KMS-11 (cell line): ENCODE data around the gene SERINC2.

Experiments used
- H2AFZ ChIP-seq: fragments of 200-600 bp; sonication (generic); 2 replicates; pipeline ENCODE4 v1.6.1; 2016; ENCODE audit warnings: antibody characterized with exemption, mixed run types, low read depth
- H3K27ac ChIP-seq: fragments of 200-600 bp; sonication (generic); 2 replicates; pipeline ENCODE4 v1.6.1; 2016; ENCODE audit warnings: mild to moderate bottlenecking, mixed run types
- H3K27me3 ChIP-seq: fragments of 200-600 bp; sonication (generic); 2 replicates; pipeline ENCODE4 v1.6.1; 2017; ENCODE audit warnings: mild to moderate bottlenecking, low read depth, mixed run types, moderate library complexity; ENCODE audit not compliant: insufficient read depth
- H3K36me3 ChIP-seq: fragments of 200-600 bp; sonication (generic); 2 replicates; pipeline ENCODE4 v1.6.1; 2017; ENCODE audit warnings: mild to moderate bottlenecking, mixed run types; ENCODE audit not compliant: insufficient read depth
- H3K4me1 ChIP-seq: fragments of 200-600 bp; sonication (generic); 2 replicates; pipeline ENCODE4 v1.6.1; 2016; ENCODE audit warnings: mild to moderate bottlenecking, low read depth, mixed run types; ENCODE audit not compliant: poor library complexity, severe bottlenecking
- H3K4me2 ChIP-seq: fragments of 200-600 bp; sonication (generic); 2 replicates; pipeline ENCODE4 v1.7.0; 2016; ENCODE audit warnings: mild to moderate bottlenecking, mixed run types
- H3K4me3 ChIP-seq: fragments of 200-600 bp; sonication (generic); IDR thresholded peaks from 2 replicates; pipeline ENCODE4 v1.6.1; 2017; ENCODE audit warnings: low read depth, low read length, mixed read lengths; ENCODE audit not compliant: insufficient read depth
- H3K79me2 ChIP-seq: fragments of 200-600 bp; sonication (generic); 2 replicates; pipeline ENCODE4 v1.6.1; 2016; ENCODE audit warnings: low read depth, mixed run types; ENCODE audit not compliant: insufficient read depth
- H3K9ac ChIP-seq: fragments of 200-600 bp; sonication (generic); 2 replicates; pipeline ENCODE4 v1.6.1; 2016; ENCODE audit warnings: mild to moderate bottlenecking, mixed run types
- H4K20me1 ChIP-seq: fragments of 200-600 bp; sonication (generic); 2 replicates; pipeline ENCODE4 v1.6.1; 2016; ENCODE audit warnings: mild to moderate bottlenecking, mixed run types; ENCODE audit not compliant: insufficient read depth
- CTCF ChIP-seq: fragments of 200-600 bp; sonication (generic); conservative IDR thresholded peaks from 2 replicates; pipeline ENCODE4 v1.6.1; 2017; ENCODE audit warnings: low read depth, mild to moderate bottlenecking, antibody characterized with exemption, low read length, moderate library complexity, mixed read lengths

SERINC2 gene

GRCh38 chr1:31376375-31377134, 36.5 kb upstream of the SERINC2 start:
- H3K4me3 ChIP-seq: no peak overlapping the region
- no peaks in the 10 kb centered on the region for H3K79me2 ChIP-seq
- no peaks in the 10 kb centered on the region for H3K27me3 ChIP-seq
- no peaks in the 10 kb centered on the region for H3K36me3 ChIP-seq
- no peak overlapping the region for H2AFZ ChIP-seq
- no peak overlapping the region for H3K4me2 ChIP-seq
- no peak overlapping the region for H3K9ac ChIP-seq
- no peaks in the 10 kb centered on the region for H4K20me1 ChIP-seq
- TF ChIP-seq CTCF: no peak
- H3K4me1 ChIP-seq: no peaks in the 10 kb centered on the region
- H3K27ac ChIP-seq: no peak overlapping the region

- Histone ChIP-seq H3K9ac (no peak overlapping the region), H4K20me1 (no peaks in the 10 kb centered on the region), H3K27me3 (no peaks in the 10 kb centered on the region), H3K4me3 (no peak overlapping the region), H3K27ac (no peak overlapping the region), H3K36me3 (no peaks in the 10 kb centered on the region), H3K79me2 (no peaks in the 10 kb centered on the region), H3K4me2 (no peak overlapping the region), H3K4me1 (no peaks in the 10 kb centered on the region), H2AFZ (no peak overlapping the region)
- no peak for TF ChIP-seq CTCF
These were observed 35.6 kb upstream of the SERINC2 start for GRCh38 chr1:31377364-31377863.

GRCh38 chr1:31378001-31378400, 35.0 kb upstream of the SERINC2 start:
- no peaks in the 10 kb centered on the region for H3K36me3 ChIP-seq
- no peak overlapping the region for H3K4me2 ChIP-seq
- no peak overlapping the region for H3K27ac ChIP-seq
- H4K20me1 ChIP-seq: no peaks in the 10 kb centered on the region
- no peaks in the 10 kb centered on the region for H3K27me3 ChIP-seq
- H3K9ac ChIP-seq: no peak overlapping the region
- no peak overlapping the region for H3K4me3 ChIP-seq
- H2AFZ ChIP-seq: no peak overlapping the region
- H3K79me2 ChIP-seq: no peaks in the 10 kb centered on the region
- TF ChIP-seq CTCF: no peak
- H3K4me1 ChIP-seq: no peaks in the 10 kb centered on the region

- H3K4me2 ChIP-seq: no peak overlapping the region
- H4K20me1 ChIP-seq: no peaks in the 10 kb centered on the region
- no peaks in the 10 kb centered on the region for H3K27me3 ChIP-seq
- no peak overlapping the region for H3K4me3 ChIP-seq
- H3K79me2 ChIP-seq: no peaks in the 10 kb centered on the region
- no peak overlapping the region for H3K9ac ChIP-seq
- no peaks in the 10 kb centered on the region for H3K36me3 ChIP-seq
- H3K27ac ChIP-seq: no peak overlapping the region
- TF ChIP-seq CTCF: no peak
- H3K4me1 ChIP-seq: peaks cover 8% of the 10 kb centered on the region
- H2AFZ ChIP-seq: no peak overlapping the region
These were observed 32.8 kb upstream of the SERINC2 start for GRCh38 chr1:31380181-31380580.
